ENCODE results near the gene CHIC2.
"Not testable (repeated sequence)": the region's sequence is repeated elsewhere in the genome, so short reads cannot be mapped to it uniquely, and the experiment has no call there.

The CHIC2 gene

DNA sequence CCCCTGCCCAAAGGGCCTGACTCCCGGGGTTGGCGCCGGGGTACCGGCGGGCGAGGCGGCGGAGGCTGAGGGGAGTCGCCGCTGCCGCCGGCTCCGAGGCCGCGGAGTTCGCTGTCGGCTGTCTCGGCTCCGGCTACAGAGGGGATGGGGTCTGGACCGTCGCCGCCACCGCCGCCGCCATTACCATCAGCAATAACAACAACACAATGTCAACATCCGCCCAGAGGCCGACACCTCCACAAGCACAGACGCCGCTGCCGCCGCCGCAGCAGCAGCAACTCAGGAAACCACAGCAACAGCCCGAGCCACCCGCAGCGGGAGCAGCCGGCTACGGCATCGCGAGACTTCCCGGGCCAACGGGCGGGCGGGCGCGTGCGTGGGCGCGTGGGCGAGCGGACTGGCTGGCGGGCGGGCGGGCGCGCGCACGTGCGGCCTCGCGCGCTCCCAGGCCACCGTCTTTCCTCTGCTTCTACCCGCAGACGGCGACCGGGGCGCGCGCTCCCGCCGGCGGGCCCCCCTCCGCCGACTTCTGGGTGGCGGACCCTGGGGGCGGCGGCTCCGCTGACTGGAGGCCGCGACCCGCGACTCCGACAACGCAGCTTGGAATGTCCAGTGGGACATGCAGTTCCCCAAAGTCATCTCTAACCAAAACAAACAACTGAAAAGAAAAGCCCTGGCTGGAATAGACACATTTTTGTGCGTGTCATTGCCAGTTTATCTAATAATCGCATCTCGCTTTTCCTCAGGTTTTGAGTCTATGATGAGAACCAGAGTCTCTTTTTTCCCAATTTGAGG, at the start of gene CHIC2:
CHIC2 (minus strand) TSS at position 289 of the 795 bp plus-strand sequence. CDS start 305 bp downstream, outside the sequence.
- peak; percentile 62 for DNase-seq

DNA sequence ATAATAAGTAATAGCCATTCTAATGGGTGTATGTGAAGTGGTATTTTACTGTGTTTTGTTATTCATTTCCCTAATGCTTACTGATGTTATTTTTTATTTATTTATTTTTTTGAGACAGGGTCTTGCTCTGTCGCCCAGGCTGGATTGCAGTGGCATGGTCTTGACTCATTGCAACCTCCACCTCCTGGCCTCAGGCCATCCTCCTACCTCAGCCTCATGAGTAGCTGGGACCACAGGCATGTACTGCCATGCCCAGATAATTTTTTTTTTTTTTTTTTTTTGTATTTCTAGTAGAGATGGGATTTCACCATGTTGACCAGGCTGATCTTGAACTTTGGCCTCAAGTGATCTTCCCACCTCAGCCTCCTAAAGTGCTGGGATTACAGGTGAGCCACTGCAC, 48.8 kb upstream of the CHIC2 start:
- DNase-seq: not testable (repeated sequence)

DNA sequence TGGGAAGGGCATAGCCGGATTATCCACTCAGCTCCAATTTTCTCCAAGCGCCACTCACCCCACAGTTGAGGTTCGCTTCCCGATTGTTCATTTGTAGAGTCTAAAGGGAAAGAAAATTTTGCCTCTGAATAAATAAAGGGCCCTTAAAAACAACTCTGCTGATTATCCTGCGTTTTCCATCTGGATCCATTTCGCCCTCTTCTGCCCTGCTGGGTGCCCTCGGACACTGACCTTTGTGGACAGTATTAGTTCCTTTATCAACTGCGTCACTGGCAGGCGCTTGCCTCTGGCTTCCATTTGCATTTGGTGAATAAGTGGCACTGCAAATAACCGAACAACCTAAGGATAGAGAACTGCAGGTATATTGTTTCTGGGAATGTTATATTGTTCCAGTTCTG, 45.6 kb upstream of the CHIC2 start:
- no peak for DNase-seq

DNA sequence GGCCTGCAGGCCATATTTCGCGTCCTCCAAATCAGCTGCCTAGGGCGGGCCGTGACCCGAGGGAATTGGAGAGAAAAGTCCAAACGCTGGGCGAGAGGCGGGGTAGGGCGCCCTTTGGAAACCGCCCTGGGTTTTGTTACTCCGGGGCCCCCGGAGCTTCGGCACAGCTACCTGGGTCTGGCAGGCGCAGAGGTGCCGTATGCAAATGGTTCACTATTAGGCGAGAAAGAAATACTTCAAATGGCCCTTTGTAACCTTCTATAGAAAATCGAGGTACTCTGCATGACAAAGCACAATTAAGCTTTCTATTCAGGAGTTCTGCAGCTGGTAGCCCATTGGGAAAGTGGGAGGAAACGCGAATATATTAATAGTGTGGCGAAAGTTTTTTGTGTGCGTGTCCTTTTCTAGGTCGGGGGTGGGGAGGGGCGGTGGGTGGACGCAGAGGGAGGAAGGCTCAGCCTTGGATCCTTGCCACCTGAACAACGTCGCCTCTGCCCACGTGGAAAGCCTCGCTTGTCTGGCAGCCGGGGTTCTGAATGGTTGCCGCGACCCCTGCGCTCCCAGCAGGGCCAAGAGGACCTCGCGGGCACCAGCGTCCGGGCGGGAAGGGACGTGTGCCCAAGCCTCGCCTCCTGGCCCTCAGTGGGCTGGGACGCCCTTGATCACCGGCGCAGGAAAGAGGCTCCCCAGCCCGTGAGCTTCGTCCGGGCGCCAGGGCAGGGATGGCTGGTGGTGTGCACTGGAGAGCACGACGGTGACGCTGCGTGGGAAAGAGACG, 45.0 kb upstream of the CHIC2 start:
- DNase-seq: no peak

DNA sequence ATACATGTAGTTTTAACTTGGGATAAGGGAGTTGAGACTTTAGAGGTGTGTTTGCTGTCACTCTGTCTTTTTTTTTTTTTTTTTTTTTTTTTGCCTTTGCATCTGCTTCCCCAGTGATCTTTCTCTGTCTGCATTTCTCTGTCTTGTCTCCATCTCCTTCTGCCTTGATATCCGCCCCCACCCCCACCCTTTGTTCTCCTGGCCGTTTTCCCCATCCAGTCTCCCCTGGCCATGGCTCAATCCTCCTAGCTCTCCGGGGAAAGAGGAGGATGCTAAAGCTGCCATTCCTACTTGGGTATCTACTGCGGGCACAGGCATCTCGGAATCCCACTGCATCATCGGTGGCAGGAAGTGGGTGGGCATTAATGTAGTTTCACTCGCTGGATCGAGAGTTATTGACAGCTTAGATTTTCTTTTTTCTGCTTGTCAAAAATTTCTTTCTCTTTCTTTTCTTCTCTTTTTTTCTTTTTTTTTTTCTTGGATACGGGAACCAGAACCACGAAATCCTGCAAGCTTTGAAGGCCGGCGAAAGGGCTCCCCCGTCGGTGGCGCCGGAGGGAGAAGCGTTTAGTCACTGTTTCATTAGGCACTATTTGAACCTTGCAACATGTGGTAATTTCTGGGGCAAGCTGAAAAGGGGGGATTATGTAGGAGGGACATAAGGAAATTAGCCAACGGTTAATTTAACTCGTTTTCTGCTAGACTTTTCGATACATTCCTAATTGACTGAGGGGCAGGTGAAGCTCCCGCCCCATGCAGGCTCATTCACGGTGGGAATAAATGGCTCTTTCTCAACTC, 43.7 kb upstream of the CHIC2 start:
- no peak for DNase-seq

DNA sequence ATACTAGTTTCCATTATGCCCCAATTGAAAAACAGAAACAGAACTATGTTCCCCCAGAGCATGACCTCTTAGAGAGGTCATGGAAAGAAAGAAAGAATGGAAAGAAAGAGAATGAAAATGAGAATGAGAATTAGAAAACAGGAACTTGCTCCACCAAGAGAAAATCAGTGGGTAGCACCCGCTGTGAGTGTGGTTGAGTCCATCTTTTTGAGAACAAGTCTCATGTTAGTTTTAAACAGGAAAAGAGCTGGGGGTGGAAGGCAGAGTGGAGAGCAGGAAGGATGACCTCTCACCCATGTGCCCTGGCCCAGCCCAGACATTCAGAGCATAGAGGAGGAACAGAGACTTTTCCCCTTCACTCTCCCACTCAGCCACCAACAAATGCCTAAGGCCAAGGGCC, 40.5 kb upstream of the CHIC2 start:
- DNase-seq: no peak

DNA sequence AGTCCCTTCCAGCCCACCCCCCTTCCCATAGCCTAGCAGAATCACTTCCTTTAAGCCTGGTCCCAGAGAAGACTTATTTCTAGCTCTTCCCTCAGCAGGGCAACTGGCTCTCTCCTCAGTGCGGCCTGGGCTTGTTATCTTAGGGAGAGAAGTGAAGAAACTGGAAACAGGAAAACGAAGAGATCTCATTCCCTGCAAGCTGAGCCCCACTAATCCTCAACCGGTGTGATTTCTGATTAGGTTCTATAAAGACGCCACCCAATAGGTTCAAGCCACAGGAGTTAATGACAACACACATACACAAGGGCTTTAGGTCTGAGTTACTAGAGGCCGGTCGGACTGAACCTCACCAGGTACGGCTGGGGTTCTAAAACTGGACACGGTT, 38.8 kb upstream of the CHIC2 start:
- no peak for DNase-seq

DNA sequence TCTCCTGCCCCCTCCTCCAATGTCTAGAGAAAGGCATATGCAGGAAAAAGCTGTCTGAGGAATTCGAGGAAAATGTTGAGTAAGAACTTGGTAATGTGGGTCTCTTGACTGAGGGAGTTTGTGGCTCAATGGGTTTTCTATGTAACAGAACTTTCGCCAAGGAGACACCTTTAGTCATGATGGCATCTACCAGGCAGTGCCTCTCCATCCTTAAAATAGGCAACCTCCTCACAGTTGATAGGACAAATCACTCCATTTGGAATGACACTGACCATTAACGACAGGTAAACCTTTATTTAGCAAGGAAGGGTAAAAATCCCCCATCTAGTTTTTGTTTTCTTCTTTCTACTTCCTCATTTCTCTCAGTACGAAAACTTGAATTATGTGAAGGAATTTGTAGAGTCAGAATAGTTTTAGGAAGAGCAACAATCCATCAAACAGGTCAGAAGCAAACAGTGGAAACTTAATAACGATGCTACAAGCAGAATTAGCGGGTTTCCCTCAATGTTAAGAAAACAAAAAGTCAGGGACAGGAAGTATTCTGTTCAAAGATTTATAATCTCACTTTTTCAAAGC, 38.2 kb upstream of the CHIC2 start:
- no peak for DNase-seq

DNA sequence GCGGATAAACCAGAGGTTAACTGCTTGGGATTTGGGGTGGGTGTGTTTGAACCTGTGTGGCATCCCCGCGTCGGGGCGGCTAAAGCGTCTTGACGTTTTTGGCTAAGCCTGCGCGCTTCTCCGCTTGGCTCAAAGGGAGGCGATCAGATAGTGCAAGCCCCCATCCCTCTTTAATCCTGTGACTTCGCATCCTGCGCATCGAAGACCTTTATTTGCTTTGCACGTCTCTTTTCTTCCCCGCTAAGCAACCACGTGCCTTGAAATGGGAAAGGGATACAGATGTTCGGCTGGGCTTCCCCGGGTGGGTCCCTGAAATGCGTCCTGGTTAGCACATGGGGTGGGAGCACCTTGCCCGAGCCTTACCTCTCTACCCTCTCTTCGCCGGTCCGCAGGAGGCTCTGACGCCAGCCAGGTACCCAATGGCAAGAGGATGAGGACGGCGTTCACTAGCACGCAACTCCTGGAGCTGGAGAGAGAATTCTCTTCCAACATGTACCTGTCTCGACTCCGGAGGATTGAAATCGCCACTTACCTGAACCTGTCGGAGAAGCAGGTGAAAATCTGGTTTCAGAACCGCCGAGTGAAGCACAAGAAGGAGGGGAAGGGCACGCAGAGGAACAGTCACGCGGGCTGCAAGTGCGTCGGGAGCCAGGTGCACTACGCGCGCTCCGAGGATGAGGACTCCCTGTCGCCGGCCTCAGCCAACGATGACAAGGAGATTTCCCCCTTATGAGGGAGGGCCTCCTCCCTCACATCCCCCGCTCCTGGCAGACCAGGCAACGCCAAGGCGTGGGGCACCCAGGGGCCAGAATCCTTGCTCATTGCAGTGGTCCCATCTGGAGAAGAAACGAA, 37.0 kb upstream of the CHIC2 start:
- no peak for DNase-seq

DNA sequence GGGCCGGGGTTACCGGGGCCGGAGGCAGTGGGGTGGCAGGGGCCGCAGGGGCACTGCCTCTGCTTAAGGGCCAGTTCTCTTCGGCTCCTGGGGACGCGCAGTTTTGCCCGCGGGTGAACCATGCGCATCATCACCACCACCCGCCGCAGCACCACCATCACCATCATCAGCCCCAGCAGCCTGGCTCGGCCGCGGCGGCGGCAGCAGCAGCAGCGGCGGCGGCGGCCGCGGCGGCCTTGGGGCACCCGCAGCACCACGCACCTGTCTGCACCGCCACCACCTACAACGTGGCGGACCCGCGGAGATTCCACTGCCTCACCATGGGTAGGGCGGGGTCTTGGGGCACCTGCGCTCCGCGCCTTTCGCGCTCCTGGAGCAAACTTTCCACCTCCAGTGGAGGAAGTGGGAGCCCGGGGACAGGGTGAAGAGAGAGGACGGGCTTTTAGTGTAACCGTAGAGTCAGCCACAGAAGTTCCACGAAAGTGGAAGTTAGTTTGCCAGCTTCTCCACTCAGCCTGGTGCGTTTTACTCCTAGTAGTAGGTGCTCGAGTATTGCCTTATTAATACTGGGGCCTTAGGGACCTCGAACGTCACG, 36.3 kb upstream of the CHIC2 start:
- DNase-seq: no peak

DNA sequence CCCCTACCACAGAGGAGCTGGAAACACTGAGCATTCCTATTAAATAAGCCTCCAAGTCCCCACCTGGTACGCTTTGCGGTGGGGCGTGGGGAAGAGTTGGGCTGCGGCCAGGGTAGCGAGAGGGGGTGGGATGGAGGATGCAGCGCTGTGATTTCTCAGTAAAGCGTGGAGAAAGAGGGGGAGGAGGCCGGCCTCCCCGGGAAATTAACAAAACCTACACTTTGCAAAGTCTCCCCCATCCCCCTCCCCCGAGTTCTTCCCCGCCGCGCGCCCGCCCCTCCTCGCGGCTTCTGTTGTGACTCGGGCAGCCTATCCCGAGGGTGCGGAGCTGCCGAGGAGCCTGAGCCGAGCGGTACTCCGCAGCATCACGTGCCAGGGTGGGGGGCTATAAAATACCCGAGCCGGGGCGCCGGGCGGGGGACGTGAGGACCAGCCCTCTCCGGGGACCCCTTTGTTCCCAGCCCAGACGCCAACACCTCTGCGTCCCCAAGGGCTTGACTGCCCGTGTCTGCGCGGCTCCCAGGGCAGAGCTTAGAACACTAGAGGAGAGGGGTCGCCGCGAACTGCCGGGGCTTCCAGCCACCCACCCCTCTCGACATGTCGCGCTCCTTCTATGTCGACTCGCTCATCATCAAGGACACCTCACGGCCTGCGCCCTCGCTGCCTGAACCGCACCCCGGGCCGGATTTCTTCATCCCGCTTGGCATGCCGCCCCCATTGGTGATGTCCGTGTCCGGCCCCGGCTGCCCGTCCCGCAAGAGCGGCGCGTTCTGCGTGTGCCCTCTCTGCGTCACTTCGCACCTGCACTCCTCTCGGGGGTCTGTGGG, 35.6 kb upstream of the CHIC2 start, which contains the start of gene GSX2:
GSX2 (plus strand) TSS at position 416 of the 827 bp plus-strand sequence; CDS start at position 598, 182 bp downstream.
- DNase-seq: no peak

DNA sequence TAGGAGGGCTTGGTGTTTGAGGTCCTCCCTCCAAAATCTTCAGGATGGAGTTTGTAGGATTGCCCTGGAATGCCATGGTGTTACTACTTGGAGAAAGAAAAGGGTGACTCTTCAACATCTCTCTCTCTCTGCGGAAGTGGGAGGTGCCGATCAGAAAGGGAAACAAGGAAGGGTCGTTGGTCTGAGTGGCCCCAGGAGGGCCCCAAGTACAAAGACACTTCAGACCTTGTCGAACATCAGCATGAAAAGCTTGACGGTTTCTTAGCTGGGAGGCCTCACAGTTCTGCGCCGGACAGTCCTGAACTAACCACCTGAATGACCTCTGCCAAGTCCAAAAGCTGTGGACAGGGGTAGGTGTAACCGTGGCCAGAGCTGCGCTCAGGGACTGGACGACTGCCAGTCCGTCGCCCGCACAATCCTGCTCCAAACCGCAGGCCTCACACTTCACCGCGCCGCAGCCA, 34.9 kb upstream of the CHIC2 start:
- no peak for DNase-seq

DNA sequence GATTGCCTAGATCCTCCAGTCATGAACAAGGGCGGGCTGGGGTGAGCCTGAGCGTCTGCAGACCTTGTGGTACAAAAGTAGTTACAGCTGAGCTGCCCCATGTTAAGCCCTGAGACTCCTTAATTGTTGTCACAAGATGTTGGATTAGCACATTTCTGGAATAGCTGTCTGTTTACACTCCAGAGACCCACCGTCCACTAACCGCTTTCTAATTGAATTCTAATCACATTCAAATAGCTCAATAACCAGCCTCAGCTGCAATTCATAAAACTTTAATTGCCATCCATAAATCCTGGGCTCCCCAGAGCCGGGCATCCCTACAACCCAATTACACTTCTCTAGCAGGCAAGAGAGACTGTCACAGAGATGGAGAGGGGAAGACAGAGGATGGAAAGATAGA, 34.0 kb upstream of the CHIC2 start:
- DNase-seq: no peak

DNA sequence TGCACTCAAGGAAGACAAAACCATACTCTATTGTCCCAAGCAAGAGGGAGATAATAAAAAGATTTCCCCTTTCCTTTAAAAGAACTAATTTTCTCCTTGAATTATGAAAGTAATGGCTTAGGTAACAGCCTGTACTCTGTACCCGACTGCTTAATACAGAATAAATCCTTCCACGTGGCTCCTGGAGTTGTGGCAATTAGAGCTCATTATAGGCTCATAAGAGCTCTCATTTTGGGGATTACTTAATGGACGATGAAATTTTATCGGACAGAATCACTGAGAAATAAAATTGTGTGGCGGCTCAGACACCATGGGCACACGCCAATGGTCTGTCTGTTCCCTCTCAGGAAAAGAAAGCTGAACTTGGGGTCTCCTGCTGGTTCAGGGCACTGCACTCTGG, 32.7 kb upstream of the CHIC2 start:
- no peak for DNase-seq

DNA sequence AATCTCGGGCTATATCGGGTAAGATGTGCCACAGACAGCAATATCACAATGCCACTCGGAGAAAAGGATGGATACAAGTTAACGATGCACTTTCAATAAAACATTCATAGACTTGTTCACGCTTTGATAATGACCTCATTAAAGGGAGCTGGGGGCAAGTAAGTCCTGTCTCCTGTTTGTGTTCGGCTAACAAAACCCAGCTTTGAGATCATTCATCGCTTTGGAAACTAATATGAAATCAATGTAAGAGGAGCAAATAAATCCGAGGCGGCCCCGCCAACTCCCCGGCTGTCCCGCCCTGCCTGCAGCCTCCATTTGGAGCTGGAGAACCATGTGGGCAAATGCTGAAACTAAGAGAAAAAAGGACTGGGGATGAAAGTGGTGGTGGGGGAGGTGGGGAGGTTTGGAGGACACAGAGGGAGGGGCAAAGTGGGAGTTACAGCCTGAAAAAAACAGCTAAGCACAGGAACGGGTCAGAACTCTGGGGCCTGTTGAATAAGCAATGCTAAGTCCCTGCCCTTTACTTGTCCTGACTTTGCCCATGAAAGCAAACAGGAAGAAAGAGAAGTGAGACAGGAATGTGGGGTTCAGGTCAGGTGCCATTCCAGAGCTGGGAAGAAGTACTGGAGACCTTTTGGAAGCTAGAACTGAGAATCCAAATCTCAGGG, 32.0 kb upstream of the CHIC2 start:
- no peak for DNase-seq

DNA sequence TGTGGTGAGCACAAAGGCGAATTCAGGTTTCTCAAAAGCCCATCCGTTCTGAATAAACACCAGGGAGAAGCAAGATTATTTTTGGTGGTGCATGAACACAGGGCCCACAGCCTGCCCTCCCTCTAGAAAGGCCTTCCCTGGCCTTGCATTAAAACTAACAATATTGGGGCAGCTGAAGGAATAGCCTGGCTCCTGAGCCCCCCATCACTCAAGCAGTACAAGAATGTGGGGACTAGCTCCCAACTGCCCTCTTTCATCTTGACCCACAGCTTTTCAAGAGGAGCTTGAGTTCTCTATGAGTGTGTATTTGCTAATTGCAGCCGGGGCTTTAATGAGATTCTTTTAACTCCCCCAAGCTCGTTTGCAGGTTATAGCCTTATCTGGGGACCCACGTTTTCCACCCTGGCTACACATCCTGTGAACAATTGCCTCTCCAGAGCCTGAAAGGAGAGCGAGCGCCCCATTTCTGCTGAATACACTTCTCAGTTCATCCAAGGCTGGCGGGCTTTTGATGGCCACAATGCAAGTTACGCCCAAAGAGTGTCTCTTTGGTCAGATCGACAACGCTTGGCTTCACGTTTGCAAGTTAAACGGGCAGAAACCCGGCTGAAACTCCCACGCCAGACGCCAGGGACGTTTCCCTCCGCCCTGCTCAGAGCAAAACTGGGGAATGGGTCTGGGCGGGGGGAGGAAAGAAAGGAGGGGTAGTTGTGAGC, 30.9 kb upstream of the CHIC2 start:
- no peak for DNase-seq

DNA sequence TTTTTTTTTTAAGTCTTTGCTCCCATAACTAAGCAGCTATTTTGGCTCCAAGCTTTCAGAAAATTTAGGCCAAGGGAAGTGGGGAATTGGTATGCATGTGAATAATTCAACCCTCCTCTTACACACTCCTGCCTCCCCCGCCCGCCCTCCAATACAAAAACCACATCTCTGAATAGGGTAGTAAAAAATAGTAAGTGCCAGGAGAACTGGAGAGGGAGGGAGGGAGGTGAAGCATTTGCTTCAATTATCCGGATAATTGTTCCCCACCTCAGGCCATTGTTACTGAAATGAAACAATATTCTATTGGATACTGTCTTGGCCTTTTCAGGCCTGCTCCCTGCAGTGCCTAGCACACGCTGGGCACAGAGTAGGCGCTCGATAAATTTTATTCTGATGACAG, 30.0 kb upstream of the CHIC2 start:
- DNase-seq: no peak

DNA sequence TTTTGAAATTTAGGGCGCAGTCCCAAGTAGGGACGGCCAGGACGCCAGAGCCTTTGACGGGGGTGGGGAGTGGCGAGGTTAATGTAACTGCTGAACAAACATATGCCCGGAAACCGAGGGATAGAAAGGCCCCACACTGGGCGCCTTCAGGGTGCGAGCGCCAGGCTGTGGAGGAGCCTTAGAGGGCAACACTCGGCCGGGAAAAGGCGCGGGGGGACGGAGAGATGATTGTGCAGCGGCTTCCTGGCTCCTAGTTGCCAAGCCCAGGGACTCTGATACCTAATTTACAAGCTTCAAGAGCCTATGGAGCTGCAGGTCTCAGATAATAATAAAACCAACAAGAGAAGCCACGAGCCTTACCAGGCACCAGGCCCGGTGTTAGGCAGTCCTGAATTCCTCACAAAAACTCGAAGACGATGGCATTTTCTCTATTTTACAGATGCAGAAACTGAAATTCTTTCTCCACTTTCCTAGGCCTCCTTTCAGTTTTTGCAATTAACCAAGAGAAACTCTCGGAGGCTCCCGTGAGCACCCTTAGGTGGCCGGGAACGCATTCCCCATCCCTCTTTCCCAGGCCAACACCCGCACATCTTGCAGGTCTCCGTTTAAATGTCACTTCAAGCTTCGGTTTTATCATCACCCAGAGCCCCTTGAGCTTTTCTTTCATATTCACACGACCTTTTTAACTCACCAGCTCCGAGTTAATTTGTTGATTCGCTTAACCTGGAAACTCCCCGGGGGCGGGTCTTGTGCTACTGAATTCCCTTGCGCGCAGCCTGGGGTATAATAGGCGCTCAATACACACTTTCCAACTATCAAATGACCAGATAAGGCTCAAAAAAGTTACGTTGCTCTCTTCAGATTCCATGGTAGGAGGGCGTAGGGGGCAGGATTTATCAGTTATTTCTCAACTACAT, 29.2 kb upstream of the CHIC2 start:
- no peak for DNase-seq

Data from NCI-H2081 treated with DMSO at 0.1 percent for 48 hours (cell line).